Neural cell (in vitro differentiated cells): ENCODE data around the gene SMCO4. TPM values are rescaled to one million over a fixed set of nuclear protein-coding genes. Genes with fewer than 3 reads are reported as not detected.

Experiments used
- H2AFZ ChIP-seq: fragments of 200-600, 300-800 bp; sonication (generic), shearing (Covaris generic); 2 replicates; pipeline ENCODE4 v1.6.0; 2014; ENCODE audit warnings: low read depth, mild to moderate bottlenecking, antibody characterized with exemption, low read length, moderate library complexity
- H3F3A ChIP-seq: fragments of 200-600 bp; shearing (Covaris generic); 2 replicates; pipeline ENCODE4 v1.6.1; 2016; ENCODE audit warnings: mild to moderate bottlenecking, moderate library complexity, mixed read lengths, antibody characterized with exemption, low read length; ENCODE audit not compliant: insufficient read depth, poor library complexity, severe bottlenecking
- H3K27ac ChIP-seq: fragments of 200-600, 300-800 bp; sonication (generic), shearing (Covaris generic); 2 replicates; pipeline ENCODE4 v1.5.1; 2014; ENCODE audit warnings: mild to moderate bottlenecking, low read length, moderate library complexity
- H3K27me3 ChIP-seq: fragments of 300-800, 200-600 bp; sonication (generic), shearing (Covaris generic); 2 replicates; pipeline ENCODE4 v1.6.0; 2014; ENCODE audit warnings: mild to moderate bottlenecking, low read depth, low read length, moderate library complexity; ENCODE audit not compliant: insufficient read depth
- H3K36me3 ChIP-seq: fragments of 300-800, 200-600 bp; sonication (generic), shearing (Covaris generic); 2 replicates; pipeline ENCODE4 v1.5.1; 2014; ENCODE audit warnings: mild to moderate bottlenecking, antibody characterized with exemption, low read length, moderate library complexity; ENCODE audit not compliant: insufficient read depth
- H3K4me2 ChIP-seq: fragments of 300-800, 200-600 bp; sonication (generic), shearing (Covaris generic); 2 replicates; pipeline ENCODE4 v1.6.0; 2014; ENCODE audit warnings: mild to moderate bottlenecking, low read length
- H3K4me3 ChIP-seq: fragments of 300-800, 200-600 bp; sonication (generic), shearing (Covaris generic); 2 replicates; pipeline ENCODE4 v1.5.1; 2014; ENCODE audit warnings: mild to moderate bottlenecking, low read length, moderate library complexity
- H3K79me2 ChIP-seq: fragments of 200-600 bp; shearing (Covaris generic); replicated peaks from 2 replicates; pipeline ENCODE4 v1.6.0; 2014; ENCODE audit warnings: mild to moderate bottlenecking, low read length, moderate library complexity; ENCODE audit not compliant: insufficient read depth
- H3K9ac ChIP-seq: fragments of 300-800, 200-600 bp; sonication (generic), shearing (Covaris generic); 2 replicates; pipeline ENCODE4 v1.6.1; 2016; ENCODE audit warnings: mild to moderate bottlenecking, low read length, mixed read lengths
- H3K9me2 ChIP-seq: fragments of 200-600 bp; shearing (Covaris generic); 2 replicates; pipeline ENCODE4 v1.6.1; 2016; ENCODE audit warnings: mild to moderate bottlenecking, low read length, mixed read lengths; ENCODE audit not compliant: insufficient read depth
- H3K9me3 ChIP-seq: fragments of 200-600, 300-800 bp; sonication (generic), shearing (Covaris generic); 2 replicates; pipeline ENCODE4 v1.6.1; 2016; ENCODE audit warnings: mild to moderate bottlenecking, mixed run types, low read length, moderate library complexity, mixed read lengths
- H4K20me1 ChIP-seq: fragments of 200-600 bp; shearing (Covaris generic); 2 replicates; pipeline ENCODE4 v1.6.1; 2016; ENCODE audit warnings: mild to moderate bottlenecking, mixed run types; ENCODE audit not compliant: insufficient read depth
- CTCF ChIP-seq: fragments of 450-650 bp; IDR thresholded peaks from 2 replicates; pipeline ENCODE4 v1.5.1; 2014; ENCODE audit warnings: antibody characterized with exemption, mild to moderate bottlenecking, moderate library complexity; ENCODE audit not compliant: poor library complexity, severe bottlenecking
- EP300 ChIP-seq: fragments of 450-650 bp; conservative IDR thresholded peaks from 2 replicates; pipeline ENCODE4 v1.6.1; 2014; ENCODE audit warnings: antibody characterized with exemption, mild to moderate bottlenecking, moderate library complexity; ENCODE audit not compliant: poor library complexity, severe bottlenecking
- EZH2 ChIP-seq: fragments of 200-600, 300-800 bp; shearing (Covaris generic), sonication (generic); IDR thresholded peaks from 2 replicates; pipeline ENCODE4 v1.6.1; 2014; ENCODE audit warnings: antibody characterized with exemption, low read length, borderline replicate concordance, mild to moderate bottlenecking; ENCODE audit not compliant: insufficient read depth, poor library complexity, severe bottlenecking
- MXI1 ChIP-seq: fragments of 450-650 bp; conservative IDR thresholded peaks from 2 replicates; pipeline ENCODE4 v1.6.1; 2014; ENCODE audit warnings: antibody characterized with exemption, mild to moderate bottlenecking; ENCODE audit not compliant: poor library complexity, severe bottlenecking
- POLR2AphosphoS5 ChIP-seq: IDR thresholded peaks from 2 replicates; pipeline ENCODE4 v1.6.1; 2012
- RAD21 ChIP-seq: fragments of 450-650 bp; conservative IDR thresholded peaks from 2 replicates; pipeline ENCODE4 v1.6.1; 2014; ENCODE audit warnings: antibody characterized with exemption, mild to moderate bottlenecking, moderate library complexity
- REST ChIP-seq: IDR thresholded peaks from 2 replicates; pipeline ENCODE4 v1.6.1; 2012; ENCODE audit warnings: borderline replicate concordance
- SMC3 ChIP-seq: fragments of 450-650 bp; conservative IDR thresholded peaks from 2 replicates; pipeline ENCODE4 v1.6.1; 2014; ENCODE audit warnings: antibody characterized with exemption, mild to moderate bottlenecking, moderate library complexity; ENCODE audit not compliant: poor library complexity
- TAF1 ChIP-seq: IDR thresholded peaks from 2 replicates; pipeline ENCODE4 v1.6.1; 2012; ENCODE audit warnings: low read depth
- polyA plus RNA-seq: library from polyadenylated mRNA; depleted of rRNA; stranded (reverse); fragments of >200 nt; gene quantifications from 2 replicates; pipeline ENCODE4 v1.2.3, GENCODE V29; 2014

The SMCO4 gene
- polyA plus RNA-seq, 1 donor from 2014 or later: 10.0 TPM

- H3F3A ChIP-seq: no peaks in the 10 kb centered on the region
- no peak overlapping the region for H3K4me3 ChIP-seq
- H3K36me3 ChIP-seq: no peaks in the 10 kb centered on the region
- no peaks in the 10 kb centered on the region for H3K27me3 ChIP-seq
- H4K20me1 ChIP-seq: no peaks in the 10 kb centered on the region
- no peak for TF ChIP-seq EP300
- no peak for TF ChIP-seq POLR2AphosphoS5
- no peak for TF ChIP-seq TAF1
- TF ChIP-seq EZH2: no peak
- no peak for TF ChIP-seq CTCF
- no peak for TF ChIP-seq SMC3
- TF ChIP-seq RAD21: no peak
- no peak for TF ChIP-seq MXI1
- no peak for TF ChIP-seq REST
- no peaks in the 10 kb centered on the region for H3K9me3 ChIP-seq
- no peak overlapping the region for H2AFZ ChIP-seq
- H3K9ac ChIP-seq: no peak overlapping the region
- no peaks in the 10 kb centered on the region for H3K9me2 ChIP-seq
- no peaks in the 10 kb centered on the region for H3K79me2 ChIP-seq
- H3K27ac ChIP-seq: no peak overlapping the region
- no peak overlapping the region for H3K4me2 ChIP-seq
These were observed 49.8 kb downstream of the SMCO4 start for GRCh38 chr11:93493252-93493897.

DNA sequence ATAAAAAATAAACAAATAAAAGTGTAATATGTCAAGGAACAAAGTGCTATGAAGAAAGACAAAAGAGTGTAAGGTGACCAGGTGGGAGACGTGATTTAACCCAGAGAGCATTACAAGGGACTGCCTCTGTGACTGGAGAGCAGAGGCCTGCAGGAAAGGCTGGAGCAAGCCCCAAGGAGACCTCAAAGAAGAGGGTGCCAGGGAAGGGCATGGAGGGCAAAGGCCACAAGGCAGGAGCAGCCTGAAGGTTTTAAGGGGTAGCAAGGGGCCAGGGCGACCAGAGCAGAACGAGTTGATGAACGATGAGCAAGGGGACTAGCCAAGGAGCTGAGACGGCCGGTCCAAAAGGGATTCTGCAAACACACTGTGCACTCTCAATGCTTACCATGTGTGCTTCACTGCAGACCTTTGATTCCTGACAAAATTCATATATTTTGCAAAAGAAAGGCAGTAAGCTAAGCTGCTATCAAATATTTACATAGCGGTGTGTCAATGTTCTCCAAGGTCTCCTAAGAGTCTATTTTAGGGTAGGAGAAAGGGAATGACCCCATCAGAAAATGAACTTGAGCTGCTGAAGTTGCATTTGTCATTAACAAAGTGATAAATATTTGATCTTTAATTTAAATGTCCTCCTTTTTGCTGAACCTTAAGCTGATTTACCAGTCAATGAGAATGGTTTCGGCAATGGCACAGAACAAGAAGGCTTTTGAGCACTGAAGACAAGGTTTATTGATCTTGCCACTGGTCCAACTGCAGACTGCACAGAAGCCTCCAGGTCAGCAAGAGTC lies 50.5 kb downstream of the SMCO4 start:
- Histone ChIP-seq H3K9me3 (no peaks in the 10 kb centered on the region), H3K9me2 (no peaks in the 10 kb centered on the region), H3K36me3 (no peaks in the 10 kb centered on the region), H3F3A (no peaks in the 10 kb centered on the region), H3K4me2 (no peak overlapping the region), H3K4me3 (no peak overlapping the region), H2AFZ (no peak overlapping the region), H3K79me2 (no peaks in the 10 kb centered on the region), H4K20me1 (no peaks in the 10 kb centered on the region), H3K9ac (no peak overlapping the region), H3K27me3 (no peaks in the 10 kb centered on the region), H3K27ac (no peak overlapping the region)
- TF ChIP-seq EP300: no peak
- TF ChIP-seq RAD21: no peak
- TF ChIP-seq SMC3: no peak
